H9 (cell line): Measurements from ENCODE around the gene PCYT1A. TPM values are rescaled to one million over a fixed set of nuclear protein-coding genes. Genes with fewer than 3 reads are reported as not detected.

Experiments
- DNase-seq: peaks from one replicate; pipeline ENCODE4 v3.0.0-alpha.2; 2017
- H2AFZ ChIP-seq: one replicate; pipeline ENCODE4 v1.6.1; 2013; ENCODE audit warnings: mild to moderate bottlenecking, low read length, control low read depth, moderate library complexity
- H2AK5ac ChIP-seq: 2 replicates; pipeline ENCODE4 v1.6.1; 2013; ENCODE audit warnings: low read length, control low read depth, mixed read lengths; ENCODE audit not compliant: insufficient read length
- H2BK120ac ChIP-seq: one replicate; pipeline ENCODE4 v1.6.1; 2013; ENCODE audit warnings: low read depth, mild to moderate bottlenecking, low read length, control low read depth, inconsistent platforms; ENCODE audit not compliant: poor library complexity, severe bottlenecking
- H2BK12ac ChIP-seq: 2 replicates; pipeline ENCODE4 v1.6.1; 2013; ENCODE audit warnings: low read length, control low read depth, mixed read lengths, low read depth; ENCODE audit not compliant: insufficient read length
- H2BK15ac ChIP-seq: 2 replicates; pipeline ENCODE4 v1.6.1; 2013; ENCODE audit warnings: low read depth, low read length, control low read depth
- H2BK20ac ChIP-seq: one replicate; pipeline ENCODE4 v1.6.1; 2013; ENCODE audit warnings: low read depth, mild to moderate bottlenecking, low read length, control low read depth, inconsistent platforms; ENCODE audit not compliant: poor library complexity, severe bottlenecking
- H2BK5ac ChIP-seq: 2 replicates; pipeline ENCODE4 v1.6.1; 2013; ENCODE audit warnings: low read length, control low read depth, mixed read lengths; ENCODE audit not compliant: insufficient read length
- H3K14ac ChIP-seq: 2 replicates; pipeline ENCODE4 v1.6.1; 2013; ENCODE audit warnings: low read length, control low read depth; ENCODE audit not compliant: insufficient read depth
- H3K18ac ChIP-seq: 2 replicates; pipeline ENCODE4 v1.6.1; 2013; ENCODE audit warnings: low read depth, mild to moderate bottlenecking, mixed read lengths, low read length, control low read depth; ENCODE audit not compliant: insufficient read length
- H3K23ac ChIP-seq: 2 replicates; pipeline ENCODE4 v1.6.1; 2013; ENCODE audit warnings: low read length, control low read depth, mixed read lengths, low read depth; ENCODE audit not compliant: insufficient read length
- H3K23me2 ChIP-seq: 2 replicates; pipeline ENCODE4 v1.6.1; 2013; ENCODE audit warnings: low read depth, mild to moderate bottlenecking, mixed read lengths, low read length, control low read depth; ENCODE audit not compliant: insufficient read length, poor library complexity, severe bottlenecking
- H3K27ac ChIP-seq: 2 replicates; pipeline ENCODE4 v1.5.1; 2013; ENCODE audit warnings: low read length, control low read depth, mixed read lengths, low read depth; ENCODE audit not compliant: insufficient read length
- H3K27me3 ChIP-seq: 2 replicates; pipeline ENCODE4 v1.6.1; 2013; ENCODE audit warnings: low read length, control low read depth, inconsistent platforms; ENCODE audit not compliant: insufficient read depth
- H3K4ac ChIP-seq: 2 replicates; pipeline ENCODE4 v1.6.1; 2013; ENCODE audit warnings: low read depth, mild to moderate bottlenecking, control low read depth, inconsistent platforms, low read length, moderate library complexity
- H3K4me1 ChIP-seq: 2 replicates; pipeline ENCODE4 v1.6.1; 2013; ENCODE audit warnings: low read length, control low read depth, inconsistent platforms; ENCODE audit not compliant: insufficient read depth
- H3K4me2 ChIP-seq: 2 replicates; pipeline ENCODE4 v1.6.1; 2013; ENCODE audit warnings: low read length, control low read depth, mixed read lengths; ENCODE audit not compliant: insufficient read length, insufficient read depth
- H3K56ac ChIP-seq: 2 replicates; pipeline ENCODE4 v1.6.1; 2013; ENCODE audit warnings: low read depth, mild to moderate bottlenecking, mixed read lengths, low read length, control low read depth; ENCODE audit not compliant: insufficient read length
- H3K79me1 ChIP-seq: 2 replicates; pipeline ENCODE4 v1.6.1; 2013; ENCODE audit warnings: low read depth, mild to moderate bottlenecking, moderate library complexity, low read length, control low read depth, inconsistent platforms; ENCODE audit not compliant: insufficient read depth, poor library complexity, severe bottlenecking
- H3K79me2 ChIP-seq: 2 replicates; pipeline ENCODE4 v1.6.1; 2013; ENCODE audit warnings: low read length, control low read depth, inconsistent platforms; ENCODE audit not compliant: insufficient read depth
- H3K9ac ChIP-seq: 2 replicates; pipeline ENCODE4 v1.6.1; 2013; ENCODE audit warnings: low read length, control low read depth, mixed read lengths; ENCODE audit not compliant: insufficient read length; ENCODE audit errors: extremely low read depth
- H3K9me3 ChIP-seq: one replicate; pipeline ENCODE4 v1.6.1; 2013; ENCODE audit warnings: low read depth, low read length, inconsistent platforms; ENCODE audit not compliant: control insufficient read depth
- H3T11ph ChIP-seq: one replicate; pipeline ENCODE4 v1.6.1; 2013; ENCODE audit warnings: mild to moderate bottlenecking, low read length, control low read depth, inconsistent platforms
- H4K20me1 ChIP-seq: one replicate; pipeline ENCODE4 v1.6.1; 2013; ENCODE audit not compliant: control insufficient read depth, insufficient read length, insufficient read depth
- H4K5ac ChIP-seq: 2 replicates; pipeline ENCODE4 v1.6.1; 2013; ENCODE audit warnings: low read depth, mild to moderate bottlenecking, mixed read lengths, low read length, control low read depth; ENCODE audit not compliant: insufficient read length
- H4K8ac ChIP-seq: replicated peaks from 2 replicates; pipeline ENCODE4 v1.6.1; 2013; ENCODE audit warnings: low read length, control low read depth, mixed read lengths, low read depth; ENCODE audit not compliant: insufficient read length
- H4K91ac ChIP-seq: 2 replicates; pipeline ENCODE4 v1.6.1; 2013; ENCODE audit warnings: low read depth, mild to moderate bottlenecking, moderate library complexity, mixed read lengths, low read length, control low read depth; ENCODE audit not compliant: insufficient read length
- H3K27ac Mint-ChIP-seq, 3 experiments: 2 replicates in 2 of 3; 3 replicates in 1 of 3; pipeline ENCODE4 v1.8.0; 2020 to 2021; ENCODE audit warnings: mixed read lengths in 3 of 3, mild to moderate bottlenecking in 1 of 3, moderate library complexity in 1 of 3
- H3K27me3 Mint-ChIP-seq: 2 replicates; pipeline ENCODE4 v1.8.0; 2021; ENCODE audit warnings: low read depth, mild to moderate bottlenecking, moderate library complexity, mixed read lengths
- H3K36me3 Mint-ChIP-seq, 3 experiments: 2 replicates in 2 of 3; 3 replicates in 1 of 3; pipeline ENCODE4 v1.8.0; 2020 to 2021; ENCODE audit warnings: low read depth in 3 of 3, mixed read lengths in 3 of 3; ENCODE audit not compliant: insufficient read depth in 1 of 3
- H3K4me1 Mint-ChIP-seq, 2 experiments: 2 replicates each; pipeline ENCODE4 v1.8.0; 2020; ENCODE audit warnings: mixed read lengths in 2 of 2
- H3K4me3 Mint-ChIP-seq, 2 experiments: 2 replicates in 1 of 2; 3 replicates in 1 of 2; pipeline ENCODE4 v1.8.0; 2020 to 2021; ENCODE audit warnings: mild to moderate bottlenecking in 2 of 2, mixed read lengths in 2 of 2, moderate library complexity in 1 of 2
- H3K9me3 Mint-ChIP-seq, 2 experiments: 2 replicates in 1 of 2; 3 replicates in 1 of 2; pipeline ENCODE4 v1.8.0; 2020; ENCODE audit warnings: mild to moderate bottlenecking in 2 of 2, mixed read lengths in 2 of 2, moderate library complexity in 1 of 2
- CTCF ChIP-seq: fragments of 200-600 bp; sonication (generic); conservative IDR thresholded peaks from 3 replicates; pipeline ENCODE4 v1.8.0; 2021; ENCODE audit warnings: antibody characterized with exemption, mild to moderate bottlenecking
- WGBS: extraction: QIAGEN DNeasy Blood & Tissue Kit; methylation state at CpG from one replicate; pipeline ENCODE4 v1.1.7; 2013; ENCODE audit warnings: missing lambda C conversion rate, low lambda C conversion rate, mixed read lengths; ENCODE audit not compliant: insufficient read length; ENCODE audit errors: extremely low coverage; 5-methylcytosine and 5-hydroxymethylcytosine counted together
- total RNA-seq: library from RNA; stranded (reverse); gene quantifications from 2 replicates; pipeline ENCODE4 v1.2.1, GENCODE V29; 2021

Gene PCYT1A
- total RNA-seq, 1 experiment from 2014 or later = 31.6 TPM

DNA sequence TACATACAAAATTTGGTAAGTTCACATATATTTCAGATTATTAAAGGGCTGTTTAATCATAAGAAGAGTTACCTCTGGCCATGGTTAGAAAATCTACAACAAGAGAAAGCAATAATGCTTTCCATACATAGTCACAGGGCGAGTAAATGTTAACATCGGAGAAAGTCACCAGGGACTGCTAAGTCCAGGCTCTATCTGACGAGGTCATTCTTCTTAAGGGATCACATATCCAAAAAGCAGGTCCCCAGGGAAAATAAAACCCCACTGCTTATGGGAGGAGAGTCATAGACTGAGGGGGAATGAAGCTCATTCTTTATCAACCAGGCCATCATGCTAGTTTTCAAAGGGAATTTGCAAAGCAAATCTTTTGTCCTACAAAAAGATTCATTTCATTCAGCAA, 3.1 kb downstream of the PCYT1A start:
- Histone ChIP-seq H3K27me3 (no peaks in the 10 kb centered on the region), H3K4me2 (no peak overlapping the region), H2BK5ac (no peak overlapping the region), H2AK5ac (no peak overlapping the region), H4K8ac (no peak overlapping the region), H3K4me1 (peaks cover 5% of the 10 kb centered on the region), H4K20me1 (no peaks in the 10 kb centered on the region), H3K9me3 (no peaks in the 10 kb centered on the region), H4K5ac (no peak overlapping the region), H3K79me2 (peaks cover 11% of the 10 kb centered on the region; the same call in 1 of the 2 replicates), H3K23ac (no peak overlapping the region), H3K18ac (no peak overlapping the region), H2AFZ (no peak overlapping the region), H3K14ac (no peak overlapping the region), H3K79me1 (no peaks in the 10 kb centered on the region), H3T11ph (no peak overlapping the region), H3K23me2 (peaks cover 3% of the 10 kb centered on the region), H4K91ac (no peak overlapping the region), H3K4ac (no peak overlapping the region), H3K9ac (no peak overlapping the region), H2BK12ac (no peak overlapping the region), H3K27ac (no peak overlapping the region), H2BK120ac (no peak overlapping the region), H2BK15ac (no peak overlapping the region), H2BK20ac (no peak overlapping the region), H3K56ac (no peak overlapping the region)
- TF ChIP-seq CTCF = no peak
- DNase-seq = no peak
- Mint-ChIP-seq H3K9me3 (no peaks in the 10 kb centered on the region; a peak in 1 of 5 replicates), H3K27me3 (no peaks in the 10 kb centered on the region), H3K4me3 (no peak overlapping the region), H3K4me1 (peaks cover 26 to 37% of the 10 kb centered on the region in 2 experiments), H3K36me3 (no peaks in the 10 kb centered on the region), H3K27ac (peak overlapping the region; percentile 3 to 91 (median 75); a peak in 4 of 7 replicates)
- no CpG with 5 or more reads among the region's 3 CpGs for WGBS
